ENCODE measurements around the gene ALG11.

The ALG11 gene

DNA sequence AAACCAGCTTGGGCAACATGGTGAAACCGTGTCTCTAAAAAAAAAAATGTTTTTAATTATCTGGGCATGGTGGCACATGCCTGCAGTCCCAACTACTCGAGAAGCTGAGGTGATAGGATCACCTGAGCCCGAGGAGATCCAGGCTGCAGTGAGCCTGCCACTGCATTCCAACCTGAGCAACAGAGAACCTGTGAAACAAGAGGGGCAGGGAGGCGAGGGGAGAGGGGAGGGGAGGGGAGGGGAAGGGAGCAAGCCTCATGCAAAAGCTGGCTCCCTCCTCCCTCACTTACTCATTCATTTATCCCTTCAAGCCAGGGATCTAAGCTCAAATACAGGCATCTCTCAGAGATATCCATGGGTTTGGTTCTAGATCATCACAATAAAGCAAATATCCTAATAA lies 9.8 kb upstream of the ALG11 start:
- H3K4me3 ChIP-seq (ENCODE audit: control insufficient read depth, low read depth, low read length) = no peak overlapping the region
- TF ChIP-seq, protein P1, sequence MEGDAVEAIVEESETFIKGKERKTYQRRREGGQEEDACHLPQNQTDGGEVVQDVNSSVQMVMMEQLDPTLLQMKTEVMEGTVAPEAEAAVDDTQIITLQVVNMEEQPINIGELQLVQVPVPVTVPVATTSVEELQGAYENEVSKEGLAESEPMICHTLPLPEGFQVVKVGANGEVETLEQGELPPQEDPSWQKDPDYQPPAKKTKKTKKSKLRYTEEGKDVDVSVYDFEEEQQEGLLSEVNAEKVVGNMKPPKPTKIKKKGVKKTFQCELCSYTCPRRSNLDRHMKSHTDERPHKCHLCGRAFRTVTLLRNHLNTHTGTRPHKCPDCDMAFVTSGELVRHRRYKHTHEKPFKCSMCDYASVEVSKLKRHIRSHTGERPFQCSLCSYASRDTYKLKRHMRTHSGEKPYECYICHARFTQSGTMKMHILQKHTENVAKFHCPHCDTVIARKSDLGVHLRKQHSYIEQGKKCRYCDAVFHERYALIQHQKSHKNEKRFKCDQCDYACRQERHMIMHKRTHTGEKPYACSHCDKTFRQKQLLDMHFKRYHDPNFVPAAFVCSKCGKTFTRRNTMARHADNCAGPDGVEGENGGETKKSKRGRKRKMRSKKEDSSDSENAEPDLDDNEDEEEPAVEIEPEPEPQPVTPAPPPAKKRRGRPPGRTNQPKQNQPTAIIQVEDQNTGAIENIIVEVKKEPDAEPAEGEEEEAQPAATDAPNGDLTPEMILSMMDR (IDR thresholded peaks at IDR 0.05; ENCODE audit: control insufficient read depth, insufficient read depth, low read depth, low read length, missing control alignments) = no peak
- DNase-seq (ENCODE audit: low read depth) = no peak

DNA sequence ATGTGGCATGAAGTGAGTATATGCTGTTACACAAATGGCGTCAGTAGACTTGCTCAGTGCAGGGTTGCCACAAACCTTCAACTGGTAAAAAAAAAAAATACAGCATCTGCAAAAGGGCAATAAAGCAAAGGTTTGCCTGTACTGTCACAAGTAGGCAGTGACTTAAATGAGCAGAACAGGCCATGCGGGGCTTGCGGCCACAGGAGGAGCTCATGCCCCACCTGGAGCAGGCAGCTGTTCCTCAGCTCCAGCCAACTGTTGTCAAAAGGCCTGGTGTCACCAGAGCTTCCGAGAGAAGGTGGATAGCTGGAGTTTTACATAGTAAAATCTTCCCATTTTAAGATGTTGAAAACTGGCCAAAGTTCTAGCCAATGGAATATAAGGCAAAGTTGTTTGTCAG lies 8.7 kb upstream of the ALG11 start:
- TF ChIP-seq, protein P1 (IDR thresholded peaks at IDR 0.05; ENCODE audit: control insufficient read depth, insufficient read depth, low read depth, low read length, missing control alignments) = no peak
- DNase-seq (ENCODE audit: low read depth) = no peak
- H3K4me3 ChIP-seq (ENCODE audit: control insufficient read depth, low read depth, low read length) = no peak overlapping the region

DNA sequence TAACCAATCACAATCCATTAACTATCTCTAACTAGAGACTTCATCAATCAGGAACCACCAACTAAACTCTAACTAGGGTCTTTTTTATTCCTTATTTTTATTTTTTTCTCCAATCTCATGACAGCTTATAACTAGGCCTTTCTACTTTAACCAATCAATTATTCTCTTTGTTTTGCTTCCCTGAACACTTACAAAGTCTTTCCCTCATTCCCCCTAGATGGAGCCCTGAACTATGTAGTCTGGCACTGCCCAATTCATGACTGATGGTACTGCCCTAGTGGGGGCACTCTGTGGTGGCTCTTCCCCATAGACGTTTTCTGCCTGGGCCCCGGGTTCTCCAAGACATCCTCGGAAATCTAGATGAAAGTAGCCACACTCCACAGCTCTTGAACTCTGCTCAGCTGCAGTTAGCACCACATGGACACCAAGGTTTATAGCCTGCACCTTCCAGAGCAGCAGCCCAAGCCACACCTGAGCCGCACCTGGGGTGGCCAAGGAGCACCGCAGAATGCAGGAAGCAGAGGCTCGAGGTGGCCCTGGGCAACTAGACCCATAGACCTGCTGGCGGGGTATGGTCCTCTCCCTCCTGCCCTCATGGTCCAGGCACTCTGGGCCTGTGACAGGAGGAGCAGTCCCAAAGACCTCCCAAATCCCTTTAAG lies 7.6 kb upstream of the ALG11 start:
- DNase-seq (ENCODE audit: low read depth) = no peak
- TF ChIP-seq, protein P1 (IDR thresholded peaks at IDR 0.05; ENCODE audit: control insufficient read depth, insufficient read depth, low read depth, low read length, missing control alignments) = no peak
- H3K4me3 ChIP-seq (ENCODE audit: control insufficient read depth, low read depth, low read length) = no peak overlapping the region

DNA sequence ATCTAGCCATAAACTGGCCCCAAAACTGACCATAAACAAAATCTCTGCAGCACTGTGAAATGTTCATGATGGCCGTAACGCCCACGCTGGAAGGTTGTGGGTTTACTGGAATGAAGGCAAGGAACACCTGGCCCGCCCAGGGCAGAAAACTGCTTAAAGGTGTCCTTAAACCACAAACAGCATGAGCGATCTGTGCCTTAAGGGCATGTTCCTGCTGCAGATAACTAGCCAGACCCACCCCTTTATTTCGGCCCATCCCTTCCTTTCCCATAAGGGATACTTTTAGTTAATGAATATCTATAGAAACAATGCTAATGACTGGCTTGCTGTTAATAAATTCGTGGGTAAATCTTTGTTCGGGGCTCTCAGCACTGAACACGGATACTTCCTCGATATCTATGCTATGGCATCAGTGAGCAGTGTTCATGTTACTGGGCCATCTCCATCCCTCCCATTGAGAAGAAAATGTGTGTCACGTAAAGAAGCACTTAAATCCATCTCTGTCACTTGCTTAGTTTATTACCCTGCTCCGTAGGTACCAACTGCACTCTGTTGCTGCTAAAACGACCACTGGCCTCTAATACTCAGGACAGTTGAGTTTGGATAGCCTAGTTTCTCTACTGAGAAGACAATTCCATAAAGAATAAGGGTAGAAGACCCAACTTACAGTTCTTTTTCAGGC lies 6.2 kb upstream of the ALG11 start:
- H3K4me3 ChIP-seq (ENCODE audit: control insufficient read depth, low read depth, low read length) = no peak overlapping the region

GRCh38 chr13:52006523-52007245 lies 5.5 kb upstream of the ALG11 start:
- no peak for DNase-seq (ENCODE audit: low read depth)
- H3K4me3 ChIP-seq (ENCODE audit: control insufficient read depth, low read depth, low read length) = no peak overlapping the region
- TF ChIP-seq, protein P1 (IDR thresholded peaks at IDR 0.05; ENCODE audit: control insufficient read depth, insufficient read depth, low read depth, low read length, missing control alignments) = no peak

More for the DNA sequence above, 6.2 kb upstream of the ALG11 start:
- DNase-seq (ENCODE audit: low read depth) = no peak
- TF ChIP-seq, protein P1 (IDR thresholded peaks at IDR 0.05; ENCODE audit: control insufficient read depth, insufficient read depth, low read depth, low read length, missing control alignments) = no peak

DNA sequence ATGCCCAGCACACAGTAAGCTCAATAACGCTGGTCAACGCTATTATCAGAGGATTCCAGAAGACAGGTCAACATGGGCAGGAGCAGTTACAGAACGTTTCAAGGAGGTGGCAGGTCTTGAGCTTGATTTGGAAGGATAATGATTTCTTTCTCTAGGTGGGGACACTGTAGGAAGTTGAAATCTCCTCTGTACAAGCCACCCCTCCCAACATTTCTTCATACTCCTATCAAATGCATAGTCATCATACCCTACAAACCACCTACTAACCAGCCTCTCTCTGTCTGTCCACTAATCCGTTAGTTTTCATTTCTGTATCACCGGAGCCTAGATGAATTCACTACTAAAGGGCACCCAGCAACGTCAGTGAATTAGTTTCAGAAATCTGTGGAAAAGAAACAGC lies 2.3 kb upstream of the ALG11 start:
- H3K4me3 ChIP-seq (ENCODE audit: control insufficient read depth, low read depth, low read length) = no peak overlapping the region
- no peak for DNase-seq (ENCODE audit: low read depth)

More for the DNA sequence above, 2.3 kb upstream of the ALG11 start:
- TF ChIP-seq, protein P1 (IDR thresholded peaks at IDR 0.05; ENCODE audit: control insufficient read depth, insufficient read depth, low read depth, low read length, missing control alignments) = no peak
